SU-DHL-6 (cell line): ENCODE data around the gene ZNF117.
A peak's percentile ranks its signal among the peaks of the same experiment; 100 is the strongest.

Experiments
- H2AFZ ChIP-seq: fragments of 200-600 bp; sonication (generic); 2 replicates; pipeline ENCODE4 v1.6.1; 2014; ENCODE audit warnings: low read depth, mild to moderate bottlenecking, moderate library complexity, mixed read lengths, antibody characterized with exemption, low read length; ENCODE audit not compliant: severe bottlenecking
- H3F3A ChIP-seq: fragments of 200-600 bp; shearing (Covaris generic); 2 replicates; pipeline ENCODE4 v1.6.0; 2016; ENCODE audit warnings: antibody characterized with exemption, mild to moderate bottlenecking; ENCODE audit not compliant: insufficient read depth
- H3K27ac ChIP-seq: fragments of 200-600 bp; sonication (generic); 2 replicates; pipeline ENCODE4 v1.5.1; 2016; ENCODE audit warnings: low read depth, mild to moderate bottlenecking, low read length, moderate library complexity, mixed read lengths
- H3K27me3 ChIP-seq: fragments of 200-600 bp; sonication (generic), shearing (Covaris generic); 2 replicates; pipeline ENCODE4 v1.6.0; 2014; ENCODE audit warnings: mild to moderate bottlenecking, low read length
- H3K36me3 ChIP-seq: fragments of 200-600 bp; sonication (generic); 2 replicates; pipeline ENCODE4 v1.6.1; 2014; ENCODE audit warnings: mild to moderate bottlenecking, low read length, mixed read lengths
- H3K4me2 ChIP-seq: fragments of 300-600, 200-600 bp; shearing (Covaris generic), sonication (generic); 2 replicates; pipeline ENCODE4 v1.6.0; 2014; ENCODE audit warnings: low read length, low read depth, mild to moderate bottlenecking; ENCODE audit not compliant: poor library complexity, severe bottlenecking
- H3K4me3 ChIP-seq: fragments of 200-600 bp; sonication (generic); 2 replicates; pipeline ENCODE4 v1.5.1; 2014; ENCODE audit warnings: antibody characterized with exemption, low read length, mild to moderate bottlenecking, mixed read lengths; ENCODE audit not compliant: insufficient read depth, poor library complexity, severe bottlenecking
- H3K79me2 ChIP-seq: fragments of 200-600 bp; sonication (generic); 2 replicates; pipeline ENCODE4 v1.6.1; 2014; ENCODE audit warnings: mild to moderate bottlenecking, low read length, moderate library complexity; ENCODE audit not compliant: insufficient read depth
- H3K9ac ChIP-seq: fragments of 200-600 bp; sonication (generic); 2 replicates; pipeline ENCODE4 v1.7.0; 2014; ENCODE audit warnings: mild to moderate bottlenecking, low read length
- H3K9me2 ChIP-seq: fragments of 200-600 bp; sonication (generic); replicated peaks from 2 replicates; pipeline ENCODE4 v1.6.1; 2014; ENCODE audit warnings: low read length; ENCODE audit not compliant: insufficient read depth
- H3K9me3 ChIP-seq: fragments of 200-600 bp; sonication (generic); 2 replicates; pipeline ENCODE4 v1.6.1; 2014; ENCODE audit warnings: low read length, mixed read lengths; ENCODE audit not compliant: insufficient read depth
- H4K20me1 ChIP-seq: fragments of 200-600 bp; sonication (generic); 2 replicates; pipeline ENCODE4 v1.6.1; 2014; ENCODE audit warnings: low read depth, mild to moderate bottlenecking, antibody characterized with exemption, low read length, moderate library complexity, mixed read lengths
- EZH2phosphoT487 ChIP-seq: fragments of 200-600 bp; sonication (generic), shearing (Covaris generic); conservative IDR thresholded peaks from 2 replicates; pipeline ENCODE4 v1.6.1; 2018; ENCODE audit warnings: mild to moderate bottlenecking, antibody characterized with exemption, low read length, moderate library complexity, mixed read lengths
- TF ChIP-seq, protein P1 (sequence below): fragments of 200-600 bp; sonication (generic); IDR thresholded peaks from one replicate; pipeline ENCODE4 v1.5.1; 2017; ENCODE audit warnings: antibody characterized with exemption, mild to moderate bottlenecking, low read length, moderate library complexity; ENCODE audit not compliant: insufficient read depth, poor library complexity, severe bottlenecking

ZNF117 gene

DNA sequence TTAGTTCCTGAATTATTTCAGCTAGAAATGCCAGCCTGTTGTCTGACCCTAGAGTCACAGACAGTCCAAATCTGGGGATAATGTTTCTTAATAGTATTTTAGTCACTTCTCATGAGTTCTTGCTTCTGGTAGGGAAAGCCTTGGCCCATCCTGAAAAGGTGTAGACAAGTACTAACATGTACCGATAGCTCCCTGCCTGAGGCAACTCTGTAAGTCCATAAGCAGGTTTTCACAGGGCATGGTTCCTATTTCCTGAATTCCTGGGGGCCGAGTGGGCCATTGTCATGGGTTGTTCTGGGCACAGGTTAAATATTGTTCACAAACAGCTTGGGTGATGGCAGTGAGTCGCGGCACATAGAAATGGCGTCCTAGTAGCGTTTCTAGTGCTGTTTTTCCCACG is 3.1 kb upstream of the ZNF117 start:
- no peaks in the 10 kb centered on the region for H3K27me3 ChIP-seq
- H3K36me3 ChIP-seq: peaks cover 20% of the 10 kb centered on the region
- H3K9me2 ChIP-seq: no peaks in the 10 kb centered on the region
- H3K9me3 ChIP-seq: peaks cover 13% of the 10 kb centered on the region; the same call in 1 of the 2 replicates
- no peaks in the 10 kb centered on the region for H3F3A ChIP-seq
- TF ChIP-seq, protein P1, sequence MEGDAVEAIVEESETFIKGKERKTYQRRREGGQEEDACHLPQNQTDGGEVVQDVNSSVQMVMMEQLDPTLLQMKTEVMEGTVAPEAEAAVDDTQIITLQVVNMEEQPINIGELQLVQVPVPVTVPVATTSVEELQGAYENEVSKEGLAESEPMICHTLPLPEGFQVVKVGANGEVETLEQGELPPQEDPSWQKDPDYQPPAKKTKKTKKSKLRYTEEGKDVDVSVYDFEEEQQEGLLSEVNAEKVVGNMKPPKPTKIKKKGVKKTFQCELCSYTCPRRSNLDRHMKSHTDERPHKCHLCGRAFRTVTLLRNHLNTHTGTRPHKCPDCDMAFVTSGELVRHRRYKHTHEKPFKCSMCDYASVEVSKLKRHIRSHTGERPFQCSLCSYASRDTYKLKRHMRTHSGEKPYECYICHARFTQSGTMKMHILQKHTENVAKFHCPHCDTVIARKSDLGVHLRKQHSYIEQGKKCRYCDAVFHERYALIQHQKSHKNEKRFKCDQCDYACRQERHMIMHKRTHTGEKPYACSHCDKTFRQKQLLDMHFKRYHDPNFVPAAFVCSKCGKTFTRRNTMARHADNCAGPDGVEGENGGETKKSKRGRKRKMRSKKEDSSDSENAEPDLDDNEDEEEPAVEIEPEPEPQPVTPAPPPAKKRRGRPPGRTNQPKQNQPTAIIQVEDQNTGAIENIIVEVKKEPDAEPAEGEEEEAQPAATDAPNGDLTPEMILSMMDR: no peak
- TF ChIP-seq EZH2phosphoT487: no peak
- no peak overlapping the region for H3K27ac ChIP-seq
- H3K4me2 ChIP-seq: no peak overlapping the region
- H3K4me3 ChIP-seq: no peak overlapping the region
- peaks cover 6% of the 10 kb centered on the region for H3K79me2 ChIP-seq
- no peak overlapping the region for H2AFZ ChIP-seq
- H4K20me1 ChIP-seq: no peaks in the 10 kb centered on the region
- H3K9ac ChIP-seq: no peak overlapping the region

DNA sequence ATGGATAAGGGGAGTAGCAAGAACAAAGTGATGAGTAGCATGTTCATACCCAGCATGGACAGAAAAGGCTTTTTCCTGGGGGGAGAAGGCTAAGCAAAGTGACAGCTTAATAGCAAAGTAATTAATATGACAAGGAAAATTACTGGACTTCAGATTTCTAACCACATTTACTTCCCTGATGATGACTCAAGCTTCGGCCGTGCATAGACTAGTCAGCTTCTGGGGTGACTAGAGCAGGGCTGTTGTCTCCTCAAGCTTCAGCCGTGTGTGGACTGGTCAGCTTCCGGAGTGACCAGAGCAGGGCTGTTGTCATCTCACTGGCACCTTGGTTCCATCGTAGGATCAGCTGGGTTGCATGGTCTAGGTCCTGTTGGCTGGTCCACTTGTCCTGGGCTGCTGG is 2.1 kb upstream of the ZNF117 start:
- Histone ChIP-seq H3K9me3 (peaks cover 21% of the 10 kb centered on the region; the same call in 1 of the 2 replicates), H3K9me2 (no peaks in the 10 kb centered on the region), H3K9ac (no peak overlapping the region), H3K36me3 (peaks cover 23% of the 10 kb centered on the region), H2AFZ (no peak overlapping the region), H4K20me1 (no peaks in the 10 kb centered on the region), H3K27me3 (no peaks in the 10 kb centered on the region), H3K27ac (no peak overlapping the region), H3K4me3 (no peak overlapping the region), H3K4me2 (no peak overlapping the region), H3K79me2 (no peaks in the 10 kb centered on the region), H3F3A (no peaks in the 10 kb centered on the region)
- TF ChIP-seq EZH2phosphoT487: no peak

DNA sequence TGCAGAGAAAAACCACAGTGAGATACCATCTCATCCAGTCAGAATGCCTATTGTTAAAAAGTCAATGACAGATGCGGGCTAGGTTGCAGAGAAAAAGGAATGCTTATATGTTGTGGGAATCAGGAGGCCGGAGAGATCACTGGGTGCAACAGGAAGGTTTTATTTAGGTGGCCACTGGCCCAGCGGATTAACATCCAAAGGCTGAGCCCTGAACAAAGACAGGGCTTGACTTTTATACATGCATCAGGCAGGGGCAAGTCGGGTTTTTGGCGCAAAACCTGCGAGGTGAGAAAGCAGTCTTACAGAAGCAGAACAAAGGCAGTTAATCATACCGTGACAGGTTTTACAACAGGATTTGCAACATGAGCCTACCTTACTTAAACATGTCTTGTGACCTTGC is 620 bp downstream of the ZNF117 start:
- H3F3A ChIP-seq: no peaks in the 10 kb centered on the region
- no peaks in the 10 kb centered on the region for H4K20me1 ChIP-seq
- no peak overlapping the region for H3K4me2 ChIP-seq
- peaks cover 49% of the 10 kb centered on the region for H3K36me3 ChIP-seq
- no peak overlapping the region for H3K27ac ChIP-seq
- H2AFZ ChIP-seq: no peak overlapping the region
- peaks cover 35% of the 10 kb centered on the region; the same call in 1 of the 2 replicates for H3K9me3 ChIP-seq
- no peaks in the 10 kb centered on the region for H3K9me2 ChIP-seq
- TF ChIP-seq, protein P1: no peak
- TF ChIP-seq EZH2phosphoT487: no peak
- no peak overlapping the region for H3K9ac ChIP-seq
- no peaks in the 10 kb centered on the region for H3K79me2 ChIP-seq
- H3K4me3 ChIP-seq: no peak overlapping the region
- H3K27me3 ChIP-seq: no peaks in the 10 kb centered on the region

DNA sequence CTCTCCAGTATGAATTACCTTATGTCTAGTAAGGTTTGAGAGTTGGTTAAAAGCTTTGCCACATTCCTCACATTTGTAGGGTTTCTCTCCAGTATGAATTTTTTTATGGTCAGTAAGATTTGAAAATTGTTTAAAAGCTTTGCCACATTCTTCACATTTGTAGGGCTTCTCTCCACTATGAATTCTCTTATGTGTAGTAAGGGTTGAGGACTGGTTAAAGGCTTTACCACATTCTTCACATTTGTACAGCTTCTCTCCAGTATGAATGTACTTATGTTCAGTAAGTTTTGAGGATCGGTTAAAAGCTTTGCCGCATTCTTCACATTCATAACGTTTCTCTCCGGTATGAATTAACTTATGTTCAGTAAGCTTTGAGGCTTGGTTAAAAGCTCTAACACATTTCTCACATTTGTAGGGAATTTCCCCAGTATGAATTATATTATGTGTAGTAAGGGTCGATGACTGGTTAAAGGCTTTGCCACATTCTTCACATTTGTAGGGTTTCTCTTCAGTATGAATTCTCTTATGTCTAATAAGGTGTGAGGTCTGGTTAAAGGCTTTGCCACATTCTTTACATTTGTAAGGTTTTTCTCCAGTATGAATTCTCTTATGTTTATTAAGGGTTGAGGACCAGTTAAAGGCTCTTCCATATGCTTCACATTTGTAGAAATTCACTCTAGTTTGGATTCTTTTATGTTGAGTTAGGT is 12.2 kb downstream of the ZNF117 start:
- TF ChIP-seq EZH2phosphoT487: no peak
- TF ChIP-seq, protein P1: no peak

More for the DNA sequence above, 12.2 kb downstream of the ZNF117 start:
- H3K79me2 ChIP-seq: no peaks in the 10 kb centered on the region
- peak overlapping the region; percentile 11 for H3K4me3 ChIP-seq
- peaks cover 75% of the 10 kb centered on the region for H3K9me3 ChIP-seq
- H3K9me2 ChIP-seq: no peaks in the 10 kb centered on the region
- H4K20me1 ChIP-seq: no peaks in the 10 kb centered on the region
- no peaks in the 10 kb centered on the region for H3K27me3 ChIP-seq
- no peak overlapping the region for H3K4me2 ChIP-seq
- no peak overlapping the region for H3K9ac ChIP-seq
- no peak overlapping the region for H2AFZ ChIP-seq
- no peak overlapping the region for H3K27ac ChIP-seq
- H3K36me3 ChIP-seq: peaks cover 73% of the 10 kb centered on the region
- no peaks in the 10 kb centered on the region; the same call in 1 of the 2 replicates for H3F3A ChIP-seq
